ENCODE data around the gene RUBCNL. TPM values are rescaled to one million over a fixed set of nuclear protein-coding genes. Genes with fewer than 3 reads are reported as not detected.

Gene RUBCNL
- total RNA-seq, 1 donor from 2014 or later: 6.7 TPM

GRCh38 chr13:46311217-46311616, 75.8 kb downstream of the RUBCNL start:
- DNase-seq (ENCODE audit: low spot score): no peak

- no peak for DNase-seq (ENCODE audit: low spot score)
Observed at GRCh38 chr13:46310066-46310465, 77.0 kb downstream of the RUBCNL start.

GRCh38 chr13:46307554-46307953, 79.5 kb downstream of the RUBCNL start:
- no peak for DNase-seq (ENCODE audit: low spot score)

- DNase-seq (ENCODE audit: low spot score): no peak
Observed at GRCh38 chr13:46304546-46304945, 82.5 kb downstream of the RUBCNL start.

DNA sequence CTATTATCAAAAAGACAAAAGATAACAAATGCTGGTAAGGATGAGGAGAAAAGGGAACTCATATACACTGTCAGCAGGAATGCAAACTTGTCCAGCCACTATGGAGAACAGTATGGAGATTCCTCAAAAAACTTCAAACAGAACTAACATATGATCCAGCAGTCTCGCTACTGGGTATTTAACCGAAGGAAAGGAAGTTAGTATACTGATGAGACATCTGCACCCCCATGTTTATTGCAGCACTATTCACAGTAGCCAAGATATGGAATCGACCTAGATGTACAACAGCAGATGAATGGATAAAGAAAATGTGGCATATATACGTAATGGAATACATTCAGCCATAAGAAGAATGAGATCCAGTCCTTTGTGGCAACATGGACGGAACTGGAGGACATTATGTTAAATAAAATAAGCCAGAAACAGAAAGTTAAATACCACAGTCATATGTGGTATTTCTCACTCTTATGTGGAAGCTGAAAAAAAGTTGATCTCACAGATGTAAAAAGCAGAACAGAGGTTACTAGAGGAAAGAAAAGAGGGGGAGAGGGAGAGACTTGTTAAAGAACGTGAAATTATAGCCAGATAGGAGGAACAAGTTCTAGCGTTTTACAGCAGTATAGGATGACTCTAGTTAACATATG, 83.2 kb downstream of the RUBCNL start:
- DNase-seq (ENCODE audit: low spot score): no peak

- DNase-seq (ENCODE audit: low spot score): no peak
Observed at GRCh38 chr13:46297361-46297811, 89.7 kb downstream of the RUBCNL start.

GRCh38 chr13:46296921-46297320, 90.1 kb downstream of the RUBCNL start:
- no peak for DNase-seq (ENCODE audit: low spot score)

DNA sequence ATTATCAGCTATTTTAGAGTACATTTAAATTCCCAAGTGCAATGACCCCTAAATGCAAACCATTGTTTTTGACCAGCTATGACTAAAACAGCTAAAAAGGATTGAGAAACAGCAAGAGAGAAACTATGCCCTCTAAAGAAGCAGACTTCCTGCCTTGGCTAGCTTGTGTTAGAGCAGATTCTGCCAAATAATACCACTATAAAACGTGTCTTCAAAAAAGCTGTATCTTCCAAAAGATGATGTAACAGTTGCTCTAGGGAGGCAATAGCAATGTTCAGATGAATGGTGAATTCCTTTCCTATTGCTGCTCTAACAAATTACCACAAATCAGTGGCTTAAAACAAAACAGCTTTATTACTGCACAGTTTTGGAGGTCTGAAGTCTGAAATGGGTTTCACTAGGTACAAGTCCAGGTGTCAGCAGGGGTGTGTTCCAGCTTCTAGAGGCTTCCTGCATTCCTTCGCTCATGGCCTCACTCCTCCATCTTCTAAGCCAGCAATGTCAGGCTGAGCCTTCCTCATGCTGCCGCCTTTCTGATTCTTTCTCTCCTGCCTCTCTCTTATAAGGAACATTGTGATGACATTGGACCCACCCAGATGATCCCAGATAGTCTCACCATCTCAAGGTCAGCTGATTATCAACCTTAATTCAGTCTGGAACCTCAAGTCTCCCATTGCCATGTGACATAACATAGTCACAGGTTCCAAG, 90.8 kb downstream of the RUBCNL start:
- no peak for DNase-seq (ENCODE audit: low spot score)

DNA sequence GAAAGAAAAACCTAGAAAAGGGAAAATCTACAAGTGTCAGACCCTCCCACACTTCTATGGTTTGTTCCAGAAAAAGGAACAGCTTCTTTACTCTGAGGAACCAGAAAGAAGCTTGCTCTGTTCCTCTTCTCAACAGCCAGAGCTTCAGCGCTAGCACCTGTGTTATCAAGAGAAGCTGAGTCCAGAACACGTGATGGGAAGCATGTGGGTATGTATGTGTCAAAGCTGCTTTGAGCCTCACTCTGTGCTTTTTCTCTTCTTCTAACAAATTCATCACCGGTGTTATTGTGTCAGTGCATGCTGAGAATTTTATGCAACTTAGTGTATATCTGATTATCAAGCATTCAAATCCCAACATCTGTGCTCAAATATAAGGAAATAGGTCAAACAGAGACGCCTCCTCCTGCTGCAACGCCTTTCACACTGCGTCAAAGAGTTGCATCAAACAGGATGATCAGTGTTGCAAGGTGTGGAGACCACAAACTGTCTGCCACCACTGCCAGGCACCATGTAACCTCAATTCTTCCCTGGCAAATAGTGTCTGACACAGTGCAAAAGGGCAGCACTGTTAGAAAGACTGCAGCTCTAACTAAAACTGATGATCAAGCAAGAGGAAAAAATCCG, 91.4 kb downstream of the RUBCNL start:
- DNase-seq (ENCODE audit: low spot score): no peak

GRCh38 chr13:46293436-46293835, 93.6 kb downstream of the RUBCNL start:
- no peak for DNase-seq (ENCODE audit: low spot score)

Other genes starting within 250 kb of the RUBCNL start
- 195 TPM for gene LCP1, start 205.1 kb downstream of the RUBCNL start, total RNA-seq
- gene LRRC63, start 175.3 kb downstream of the RUBCNL start, total RNA-seq: 0.19 TPM
- 21.0 TPM for gene LRCH1, start 165.9 kb upstream of the RUBCNL start, total RNA-seq